Neuronal stem cell (in vitro differentiated cells): ENCODE measurements around the gene H6PD.

Experiments used
- DNase-seq: peaks from one replicate; pipeline ENCODE4 v3.0.0-alpha.2; 2013; ENCODE audit warnings: low spot score
- H2AFZ ChIP-seq: one replicate; pipeline ENCODE4 v1.6.1; 2013; ENCODE audit warnings: mild to moderate bottlenecking, low read length, inconsistent platforms
- H2AK5ac ChIP-seq: 2 replicates; pipeline ENCODE4 v1.6.1; 2013; ENCODE audit warnings: low read depth, mild to moderate bottlenecking, inconsistent platforms, low read length, moderate library complexity, mixed read lengths
- H2BK120ac ChIP-seq: 2 replicates; pipeline ENCODE4 v1.6.1; 2013; ENCODE audit warnings: low read depth, mild to moderate bottlenecking, inconsistent platforms, low read length, moderate library complexity, mixed read lengths
- H2BK12ac ChIP-seq: one replicate; pipeline ENCODE4 v1.6.1; 2013; ENCODE audit warnings: low read length, inconsistent platforms
- H2BK15ac ChIP-seq: 2 replicates; pipeline ENCODE4 v1.6.1; 2013; ENCODE audit warnings: mild to moderate bottlenecking, low read length, inconsistent platforms, mixed read lengths
- H2BK5ac ChIP-seq: one replicate; pipeline ENCODE4 v1.6.1; 2013; ENCODE audit warnings: inconsistent platforms, mild to moderate bottlenecking, low read length, moderate library complexity
- H3K14ac ChIP-seq: one replicate; pipeline ENCODE4 v1.6.1; 2013; ENCODE audit warnings: low read length, inconsistent platforms
- H3K18ac ChIP-seq: 2 replicates; pipeline ENCODE4 v1.6.1; 2013; ENCODE audit warnings: low read length, inconsistent platforms
- H3K23ac ChIP-seq: 2 replicates; pipeline ENCODE4 v1.6.1; 2013; ENCODE audit warnings: low read depth, mild to moderate bottlenecking, mixed read lengths, low read length, inconsistent platforms; ENCODE audit not compliant: poor library complexity
- H3K27ac ChIP-seq: replicated peaks from 3 replicates; pipeline ENCODE4 v1.5.1; 2013; ENCODE audit warnings: low read length, inconsistent platforms
- H3K27me3 ChIP-seq, 3 experiments: 2 replicates each; pipeline ENCODE4 v1.6.1; 2013; ENCODE audit warnings: low read length in 3 of 3, mild to moderate bottlenecking in 2 of 3, inconsistent platforms in 1 of 3, low read depth in 1 of 3, mixed read lengths in 1 of 3, moderate library complexity in 1 of 3; ENCODE audit not compliant: control insufficient read depth in 3 of 3, insufficient read depth in 3 of 3
- H3K36me3 ChIP-seq, 2 donors: replicated peaks in 1 of 2; 2 replicates each; pipeline ENCODE4 v1.6.1; 2013; ENCODE audit warnings: low read length in 2 of 2; ENCODE audit not compliant: control insufficient read depth in 2 of 2, insufficient read depth in 2 of 2
- H3K4ac ChIP-seq: 2 replicates; pipeline ENCODE4 v1.6.1; 2013; ENCODE audit warnings: inconsistent platforms, mild to moderate bottlenecking, low read length, moderate library complexity
- H3K4me1 ChIP-seq, 2 donors: 1 replicate in 1 of 2; 2 replicates in 1 of 2; pipeline ENCODE4 v1.6.1; 2013; ENCODE audit warnings: low read length in 2 of 2, low read depth in 1 of 2; ENCODE audit not compliant: control insufficient read depth in 2 of 2, insufficient read depth in 1 of 2
- H3K4me2 ChIP-seq: one replicate; pipeline ENCODE4 v1.6.1; 2013; ENCODE audit warnings: mild to moderate bottlenecking, low read length, inconsistent platforms; ENCODE audit not compliant: insufficient read depth, poor library complexity, severe bottlenecking
- H3K4me3 ChIP-seq, 2 donors: 2 replicates each; pipeline ENCODE4 v1.5.1; 2013; ENCODE audit warnings: low read length in 2 of 2, mild to moderate bottlenecking in 2 of 2, inconsistent platforms in 1 of 2, moderate library complexity in 1 of 2
- H3K79me1 ChIP-seq: one replicate; pipeline ENCODE4 v1.6.1; 2013; ENCODE audit warnings: low read depth, mild to moderate bottlenecking, inconsistent platforms, low read length, moderate library complexity
- H3K9ac ChIP-seq: one replicate; pipeline ENCODE4 v1.6.1; 2013; ENCODE audit warnings: mild to moderate bottlenecking, low read depth, low read length, inconsistent platforms; ENCODE audit not compliant: poor library complexity
- H3K9me3 ChIP-seq, 2 donors: replicated peaks in 1 of 2; 2 replicates each; pipeline versions ENCODE3 to v1.6.1; 2013; ENCODE audit warnings: low read length in 2 of 2, mild to moderate bottlenecking in 2 of 2, inconsistent platforms in 1 of 2, low read depth in 1 of 2, mixed read lengths in 1 of 2, moderate library complexity in 1 of 2; ENCODE audit not compliant: control insufficient read depth in 2 of 2, insufficient read depth in 1 of 2
- H4K8ac ChIP-seq: one replicate; pipeline ENCODE4 v1.6.1; 2013; ENCODE audit warnings: low read depth, mild to moderate bottlenecking, inconsistent platforms, low read length, moderate library complexity
- H4K91ac ChIP-seq: one replicate; pipeline ENCODE4 v1.6.1; 2013; ENCODE audit warnings: low read length, low read depth, mild to moderate bottlenecking, inconsistent platforms; ENCODE audit not compliant: poor library complexity
- WGBS, 2 donors: extraction: QIAGEN DNeasy Blood & Tissue Kit; methylation state at CpG; one replicate each; pipeline ENCODE4 v1.1.7; 2013; ENCODE audit warnings: missing lambda C conversion rate in 2 of 2, mixed read lengths in 1 of 2; ENCODE audit not compliant: insufficient read length in 2 of 2, insufficient replicate concordance in 1 of 2; ENCODE audit errors: extremely low coverage in 2 of 2; 5-methylcytosine and 5-hydroxymethylcytosine counted together

Gene H6PD

GRCh38 chr1:9279172-9279840, 44.7 kb downstream of the H6PD start:
- Histone ChIP-seq H3K9me3 (peaks cover 0 to 3% of the 10 kb centered on the region in 2 donors), H3K36me3 (no peaks in the 10 kb centered on the region), H2BK5ac (no peak overlapping the region), H2AK5ac (no peak overlapping the region), H3K4me1 (peaks cover 6 to 21% of the 10 kb centered on the region in 2 donors), H3K4me3 (no peak overlapping the region), H3K9ac (no peak overlapping the region), H2BK120ac (no peak overlapping the region), H3K4me2 (no peak overlapping the region), H3K14ac (no peak overlapping the region), H2BK12ac (no peak overlapping the region), H3K27me3 (peaks cover 0 to 31% (median 0%) of the 10 kb centered on the region in 3 experiments), H4K91ac (no peak overlapping the region), H3K79me1 (peaks cover 2% of the 10 kb centered on the region), H4K8ac (no peak overlapping the region), H3K23ac (no peak overlapping the region), H3K4ac (no peak overlapping the region), H2AFZ (peak overlapping the region; percentile 59), H3K18ac (peak overlapping the region; percentile 36), H3K27ac (no peak overlapping the region), H2BK15ac (no peak overlapping the region)
- no CpG with 5 or more reads among the region's 23 CpGs for WGBS, 2 donors
- no peak for DNase-seq

DNA sequence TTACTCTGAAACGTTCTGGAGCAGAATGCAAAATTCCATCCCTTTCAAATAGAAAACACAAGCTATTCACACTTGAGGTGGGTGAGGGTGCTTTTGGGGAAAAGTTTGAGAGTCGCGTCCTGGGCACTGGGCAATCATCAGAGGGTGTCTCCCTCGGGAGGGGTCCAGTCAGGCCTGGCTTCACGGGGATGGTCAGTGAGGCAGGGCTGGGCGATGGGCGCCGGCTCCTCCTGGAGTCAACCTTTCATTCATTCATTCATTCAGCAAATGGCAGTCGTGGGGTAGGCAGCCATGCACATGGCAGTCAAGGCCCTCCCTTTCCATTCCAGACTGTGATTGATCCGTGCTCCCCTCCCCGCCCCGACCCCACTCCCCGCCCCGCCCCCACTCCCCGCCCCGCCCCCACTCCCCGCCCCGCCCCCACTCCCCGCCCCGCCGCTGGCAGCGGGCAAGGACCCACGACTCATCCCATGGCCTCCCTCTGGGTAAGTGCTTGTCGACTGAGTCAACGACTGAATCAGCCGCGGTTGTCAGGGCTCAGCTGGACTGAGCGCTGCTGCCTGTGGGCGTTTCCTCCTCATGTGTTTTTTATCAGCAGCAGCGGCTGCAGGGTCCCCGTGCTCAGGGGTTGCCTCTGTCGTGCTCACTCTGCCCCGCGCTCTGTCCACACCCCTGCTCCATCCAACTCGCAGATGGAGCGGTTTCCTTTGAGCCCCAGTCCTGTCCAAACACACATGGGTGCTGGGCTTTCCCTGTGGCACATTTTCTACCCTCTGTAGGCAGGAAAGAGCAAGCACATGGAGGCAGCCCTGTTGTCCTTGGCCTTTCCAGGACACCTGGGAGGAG, 45.7 kb downstream of the H6PD start:
- peaks cover 6 to 18% of the 10 kb centered on the region in 2 donors for H3K4me1 ChIP-seq
- no peak overlapping the region for H2BK12ac ChIP-seq
- no peak overlapping the region for H2BK15ac ChIP-seq
- H3K4me3 ChIP-seq, result no peak overlapping the region
- H2AFZ ChIP-seq, result peak overlapping the region; percentile 18
- peaks cover 0 to 31% (median 0%) of the 10 kb centered on the region in 3 experiments for H3K27me3 ChIP-seq
- peak overlapping the region; percentile 77 for H3K18ac ChIP-seq
- WGBS, 2 donors, result no CpG with 5 or more reads among the region's 36 CpGs
- peak overlapping the region; percentile 8 for H3K23ac ChIP-seq
- H2BK120ac ChIP-seq, result no peak overlapping the region
- H2BK5ac ChIP-seq, result no peak overlapping the region
- H3K4ac ChIP-seq, result no peak overlapping the region
- no peak overlapping the region for H2AK5ac ChIP-seq
- H3K79me1 ChIP-seq, result peaks cover 2% of the 10 kb centered on the region
- no peak overlapping the region for H3K4me2 ChIP-seq
- H3K9me3 ChIP-seq, result peaks cover 0 to 3% of the 10 kb centered on the region in 2 donors
- no peak overlapping the region for H4K91ac ChIP-seq
- H3K9ac ChIP-seq, result peak overlapping the region; percentile 73
- no peak overlapping the region for H3K27ac ChIP-seq
- no peak overlapping the region for H4K8ac ChIP-seq
- DNase-seq, result no peak
- H3K36me3 ChIP-seq, result no peaks in the 10 kb centered on the region
- no peak overlapping the region for H3K14ac ChIP-seq

DNA sequence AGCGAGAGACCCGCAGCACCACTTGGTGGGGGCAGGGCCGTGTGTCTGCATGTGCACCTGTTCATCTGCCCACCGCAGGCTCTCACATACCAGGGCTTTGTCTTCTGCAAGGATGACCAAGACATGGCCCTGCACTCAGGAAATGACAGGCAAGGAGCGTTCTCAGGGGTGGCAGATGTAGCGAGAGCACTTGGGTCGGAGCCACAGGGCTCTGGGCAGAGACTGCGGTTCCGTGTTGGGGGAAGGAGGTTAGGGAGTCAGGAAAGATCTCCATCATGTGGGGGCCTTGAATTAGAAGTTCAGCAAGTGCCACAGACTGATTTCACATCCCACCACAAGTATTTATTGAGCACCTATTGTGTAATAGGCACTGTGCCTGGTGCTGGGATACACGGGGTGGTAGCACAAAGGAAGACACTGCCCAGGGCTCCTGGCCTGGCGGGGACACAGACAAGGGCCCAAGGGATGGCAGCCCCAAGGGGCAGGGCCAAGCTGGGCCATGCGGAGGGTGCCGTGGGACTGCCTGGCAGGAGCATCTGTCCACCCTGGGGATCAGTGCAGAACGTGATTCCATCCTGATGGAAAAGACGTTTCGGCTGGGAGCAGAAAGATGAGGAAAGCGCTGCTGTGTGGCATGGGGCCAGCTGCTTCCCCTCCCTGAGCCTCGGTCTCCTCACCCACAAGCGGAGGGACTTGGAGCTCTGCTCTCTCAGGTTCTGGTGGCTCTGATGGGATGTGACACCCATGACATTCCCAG, 46.7 kb downstream of the H6PD start:
- Histone ChIP-seq H3K27ac (no peak overlapping the region), H3K27me3 (peaks cover 0 to 31% (median 0%) of the 10 kb centered on the region in 3 experiments), H4K91ac (no peak overlapping the region), H3K4me3 (no peak overlapping the region), H3K4me2 (no peak overlapping the region), H3K4me1 (peaks cover 6 to 12% of the 10 kb centered on the region in 2 donors), H3K36me3 (no peaks in the 10 kb centered on the region), H2AFZ (no peak overlapping the region), H2BK120ac (no peak overlapping the region), H3K23ac (no peak overlapping the region), H2BK12ac (peak overlapping the region; percentile 26), H3K9ac (no peak overlapping the region), H2BK15ac (no peak overlapping the region), H3K14ac (no peak overlapping the region), H3K4ac (no peak overlapping the region), H2BK5ac (no peak overlapping the region), H4K8ac (no peak overlapping the region), H2AK5ac (peak overlapping the region; percentile 53), H3K79me1 (no peaks in the 10 kb centered on the region), H3K18ac (peak overlapping the region; percentile 79), H3K9me3 (peaks cover 0 to 3% of the 10 kb centered on the region in 2 donors)
- no CpG with 5 or more reads among the region's 19 CpGs for WGBS, 2 donors
- DNase-seq, result no peak
